Activated CD4-positive, alpha-beta T cell treated with anti-CD3 and anti-CD28 coated beads, Interleukin-2, Interleukin-4, amounts not matched to agents 100 ng/mL and 50 ng/mL, durations not matched to agents 16 hours and 8 hours (primary cell): ENCODE data around the gene VTI1A.
"Not testable (repeated sequence)": the region's sequence is repeated elsewhere in the genome, so short reads cannot be mapped to it uniquely, and the experiment has no call there.

Source experiments
- DNase-seq: peaks from one replicate; pipeline ENCODE4 v3.0.0-alpha.2; 2020; ENCODE audit warnings: low spot score

VTI1A gene

DNA sequence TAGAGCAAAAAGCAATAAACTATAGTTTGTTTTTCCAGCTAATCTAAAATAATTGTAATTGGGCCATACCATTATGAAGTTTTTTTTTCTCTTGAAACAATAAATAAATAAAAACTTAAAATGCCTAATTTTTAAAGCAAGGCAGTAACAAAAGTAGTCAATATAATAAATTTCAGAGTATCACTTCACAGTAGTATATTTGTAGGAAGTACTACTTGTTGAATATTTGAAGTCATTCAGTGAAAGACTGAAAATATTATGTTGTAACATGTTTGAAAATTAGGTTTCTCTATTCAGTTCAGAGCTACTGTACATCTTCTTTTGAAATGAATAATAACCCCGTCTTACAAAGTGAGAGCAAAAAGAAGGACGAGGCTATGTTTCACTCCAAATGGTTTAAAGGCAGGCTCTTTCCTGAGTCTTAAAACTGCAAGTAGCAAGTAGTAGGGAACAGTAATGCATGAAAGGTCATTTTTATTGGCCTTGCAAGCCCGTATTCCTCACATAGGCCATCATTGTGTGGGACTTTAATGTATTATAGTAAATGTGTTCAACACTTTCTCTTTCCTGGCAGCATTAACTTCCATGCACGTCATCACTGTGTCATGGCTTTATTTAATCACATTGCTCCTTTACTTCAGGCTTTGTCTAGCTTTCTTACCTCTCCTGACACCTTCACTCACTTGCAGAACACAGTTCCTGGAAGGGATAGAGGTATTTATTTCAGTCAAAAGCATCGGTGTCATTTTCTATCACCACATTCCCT lies 141.4 kb downstream of the VTI1A start:
- DNase-seq: no peak

DNA sequence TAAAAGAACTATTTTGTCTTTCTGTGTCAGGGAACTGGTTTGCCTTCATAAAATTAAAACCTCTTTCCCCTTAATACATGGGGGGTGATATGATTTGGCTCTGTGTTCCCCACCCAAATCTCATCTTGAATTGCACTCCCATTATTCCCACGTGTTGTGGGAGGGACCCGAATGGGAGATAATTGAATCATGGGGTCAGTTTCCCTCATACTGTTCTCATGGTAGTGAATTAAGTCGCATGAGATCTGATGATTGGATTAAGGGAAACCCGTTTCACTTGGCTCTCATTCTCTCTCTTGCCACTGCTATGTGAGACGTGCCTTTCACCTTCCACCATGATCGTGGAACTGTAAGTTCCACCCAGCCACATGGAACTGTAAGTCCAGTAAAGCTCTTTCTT lies 142.1 kb downstream of the VTI1A start:
- no peak for DNase-seq

GRCh38 chr10:112590786-112591185 lies 143.8 kb downstream of the VTI1A start:
- not testable (repeated sequence) for DNase-seq

GRCh38 chr10:112593023-112593422 lies 146.0 kb downstream of the VTI1A start:
- no peak for DNase-seq

DNA sequence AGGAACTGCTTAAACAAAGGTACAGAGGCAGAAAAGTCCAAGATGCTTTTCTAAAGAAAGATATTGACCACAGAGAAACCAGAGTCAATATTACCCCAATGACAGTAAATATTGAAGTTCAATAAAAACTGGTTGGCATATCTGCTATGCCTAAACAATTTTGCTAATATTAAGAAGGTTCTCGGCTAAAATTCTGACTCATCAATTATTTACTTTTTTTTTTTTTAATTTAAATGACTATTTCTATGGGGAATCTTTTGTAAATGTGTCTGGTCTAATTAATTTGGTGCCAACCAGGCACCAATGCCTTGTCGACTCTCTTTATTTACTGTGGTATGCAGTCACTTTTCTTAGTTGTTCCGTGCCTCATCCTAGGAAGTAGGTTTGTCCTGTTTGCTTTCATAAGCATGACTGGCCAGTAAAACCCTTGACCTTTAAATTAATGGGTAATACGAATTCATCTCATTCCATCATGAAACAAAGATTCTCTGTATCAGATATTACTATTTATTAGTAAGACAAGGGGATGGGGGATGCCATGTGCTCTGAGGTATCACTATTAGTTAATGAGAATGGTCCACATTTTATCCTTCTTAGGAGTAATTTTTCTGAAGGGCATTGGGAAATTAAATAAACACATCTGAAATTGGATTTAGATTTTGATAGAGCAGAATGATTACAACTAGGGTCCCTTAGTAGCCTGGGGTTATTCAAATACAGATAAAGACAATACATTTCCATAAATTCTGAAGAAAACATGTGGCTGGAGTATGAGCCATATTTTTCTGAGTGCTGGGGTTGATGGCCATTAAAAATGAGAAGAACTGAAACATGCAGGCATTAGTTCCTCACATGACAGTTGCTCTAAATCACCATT lies 154.4 kb downstream of the VTI1A start:
- no peak for DNase-seq

DNA sequence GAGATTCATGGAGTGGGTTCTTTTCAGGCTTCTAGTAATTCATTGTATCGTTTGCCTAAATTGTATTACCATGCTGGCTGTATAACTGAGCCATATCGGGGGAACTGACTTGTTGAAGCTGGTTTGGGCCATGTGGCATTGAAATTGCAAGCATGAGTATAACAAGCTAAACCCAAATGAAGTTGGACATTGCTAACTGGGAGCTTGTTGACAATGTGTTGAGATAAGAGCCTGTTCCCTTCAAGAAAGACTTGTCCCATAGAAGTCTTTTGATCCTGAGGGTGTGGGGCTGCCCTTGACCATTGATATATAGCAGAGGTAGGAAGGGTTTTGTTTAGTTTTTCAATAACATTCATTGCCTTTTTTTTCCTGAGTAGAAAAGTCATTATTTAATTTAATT lies 156.0 kb downstream of the VTI1A start:
- no peak for DNase-seq

DNA sequence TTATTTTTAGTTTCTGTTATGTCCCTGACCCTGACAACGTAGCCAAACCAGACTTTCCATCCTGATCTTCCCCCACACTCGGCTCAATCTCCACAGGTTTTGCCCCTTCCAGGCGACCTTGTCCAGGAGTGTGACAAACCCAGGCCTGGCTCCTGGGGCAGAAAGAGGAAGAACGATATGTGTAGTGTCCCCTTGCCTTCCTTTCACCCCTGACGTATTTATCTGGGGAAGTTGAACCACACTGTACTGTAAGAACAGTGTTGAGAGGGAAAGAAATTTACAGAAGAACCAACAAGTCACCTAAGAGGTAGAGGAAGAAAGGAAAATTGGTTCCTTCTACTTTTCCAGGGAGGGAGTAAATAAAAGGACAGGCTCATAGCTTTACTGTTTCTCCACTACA lies 158.0 kb downstream of the VTI1A start:
- DNase-seq: no peak

- DNase-seq: no peak
These were observed 160.5 kb downstream of the VTI1A start for GRCh38 chr10:112607506-112607905.

GRCh38 chr10:112613620-112614019 lies 166.6 kb downstream of the VTI1A start:
- DNase-seq: no peak

- DNase-seq: no peak
These were observed 167.1 kb downstream of the VTI1A start for GRCh38 chr10:112614072-112614471.

GRCh38 chr10:112614586-112614985 lies 167.6 kb downstream of the VTI1A start:
- no peak for DNase-seq

DNA sequence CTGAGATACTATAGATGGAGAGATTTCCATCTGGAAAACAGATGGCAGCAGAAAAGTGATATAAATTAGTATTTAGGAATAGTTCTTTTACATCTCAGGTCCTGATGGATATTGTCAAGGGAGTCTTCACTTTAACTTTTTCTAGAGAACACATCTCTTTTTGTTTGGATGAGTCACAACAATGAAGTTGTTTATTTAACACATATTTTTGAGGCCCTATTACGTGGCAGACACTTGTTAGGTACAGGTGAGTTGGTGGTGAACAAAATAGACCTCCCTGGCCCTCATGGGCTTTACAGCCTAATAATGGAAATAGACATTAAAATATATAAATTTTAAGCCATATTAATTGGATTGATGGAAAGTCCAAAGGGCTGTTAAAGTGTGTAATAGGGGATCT lies 168.3 kb downstream of the VTI1A start:
- no peak for DNase-seq

GRCh38 chr10:112616647-112617046 lies 169.6 kb downstream of the VTI1A start:
- no peak for DNase-seq

- DNase-seq: no peak
These were observed 171.8 kb downstream of the VTI1A start for GRCh38 chr10:112618814-112619213.

- DNase-seq: no peak
These were observed 172.5 kb downstream of the VTI1A start for GRCh38 chr10:112619556-112619955.

GRCh38 chr10:112622786-112623185 lies 175.8 kb downstream of the VTI1A start:
- no peak for DNase-seq

DNA sequence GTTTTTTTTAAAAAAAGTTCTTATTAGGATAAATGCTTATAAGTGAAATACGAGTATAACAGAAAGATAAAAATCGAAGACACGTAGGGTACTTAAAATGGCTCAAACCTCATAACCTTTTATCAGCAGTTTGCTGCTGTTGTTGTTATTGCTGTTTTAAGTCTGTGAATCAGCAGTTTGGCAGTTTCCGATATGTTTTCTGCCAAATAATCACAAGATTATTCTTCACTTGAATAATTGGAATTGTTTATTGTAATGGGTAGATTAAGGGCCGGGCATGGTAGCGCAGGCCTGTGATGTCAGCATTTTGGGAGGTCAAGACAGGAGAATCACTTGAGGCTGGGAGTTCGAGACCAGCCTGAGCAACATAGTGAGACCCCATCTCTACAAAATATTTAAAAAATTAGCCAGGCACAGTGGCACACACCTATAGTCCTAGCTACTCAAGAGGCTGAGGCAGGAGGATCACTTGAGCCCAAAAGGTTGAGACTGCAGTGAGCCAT lies 177.6 kb downstream of the VTI1A start:
- DNase-seq: no peak

- no peak for DNase-seq
These were observed 182.1 kb downstream of the VTI1A start for GRCh38 chr10:112628951-112629609.

- DNase-seq: no peak
These were observed 184.7 kb downstream of the VTI1A start for GRCh38 chr10:112631501-112632400.

DNA sequence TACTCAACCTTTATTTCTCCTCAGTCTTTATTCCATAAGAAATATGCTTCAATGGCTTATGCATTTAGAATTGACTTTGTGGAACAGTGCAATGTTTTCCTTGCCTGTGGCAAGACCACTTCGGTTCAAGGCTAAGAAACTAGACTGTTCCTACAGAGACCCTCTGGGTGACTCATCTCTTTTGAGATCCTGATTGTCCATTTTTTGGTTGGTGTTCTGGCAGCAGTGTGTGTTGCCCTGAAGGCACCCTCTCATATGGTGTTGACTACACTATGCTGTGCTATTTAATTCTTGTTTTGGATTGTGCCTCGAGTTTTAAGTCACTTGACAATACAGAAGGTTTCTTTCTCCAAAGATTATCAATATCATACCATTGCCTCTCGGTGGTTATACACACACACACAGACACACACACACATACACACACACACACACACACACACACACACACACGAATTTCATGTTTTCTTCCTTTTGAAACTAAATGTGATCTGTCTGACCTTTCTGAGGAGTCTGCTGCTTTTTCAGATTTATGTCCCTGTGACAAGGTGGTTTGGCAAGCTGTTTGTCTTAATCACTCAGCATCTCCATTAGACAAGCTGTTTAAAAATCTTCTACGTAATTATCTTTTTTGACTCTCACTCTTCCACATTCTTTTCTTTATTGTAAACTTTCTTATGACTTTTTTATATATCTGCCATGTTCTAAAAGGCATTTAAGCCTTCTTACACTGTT lies 187.2 kb downstream of the VTI1A start:
- DNase-seq: no peak

GRCh38 chr10:112637901-112638300 lies 190.9 kb downstream of the VTI1A start:
- no peak for DNase-seq
